SK-N-SH treated with all-trans-retinoic acid at 6 μM for 48 hours (cell line): ENCODE measurements around the gene POLR3K.

Source experiments
- ATAC-seq: fragments of 200-7000 bp; cut with Tn5 transposase; 3 replicates; pipeline ENCODE4 v1.9.1; 2020; ENCODE audit warnings: mild to moderate bottlenecking, moderate library complexity
- ARNTL ChIP-seq: fragments of 450-650 bp; formaldehyde crosslinking; IDR thresholded peaks from 2 replicates; pipeline ENCODE4 v1.5.0; 2020; ENCODE audit warnings: low read depth, mild to moderate bottlenecking, moderate library complexity, borderline replicate concordance
- BACH2 ChIP-seq: fragments of 250-450 bp; sonication (Bioruptor Pico); IDR thresholded peaks from 2 replicates; pipeline ENCODE4 v1.9.0; 2021; ENCODE audit warnings: mild to moderate bottlenecking, borderline replicate concordance
- CSDC2 ChIP-seq: fragments of 250-450 bp; sonication (Bioruptor Pico); IDR thresholded peaks from 2 replicates; pipeline ENCODE4 v1.5.0; 2020; ENCODE audit warnings: mild to moderate bottlenecking, moderate library complexity
- ESRRG ChIP-seq: fragments of 250-450 bp; sonication (Bioruptor Pico); IDR thresholded peaks from 2 replicates; pipeline ENCODE4 v1.6.1; 2021; ENCODE audit warnings: mild to moderate bottlenecking
- GLIS3 ChIP-seq: fragments of 250-450 bp; sonication (Bioruptor Pico); IDR thresholded peaks from 2 replicates; pipeline ENCODE4 v1.5.0; 2020; ENCODE audit warnings: mild to moderate bottlenecking, moderate library complexity
- ISL1 ChIP-seq: fragments of 250-450 bp; sonication (Bioruptor Pico); IDR thresholded peaks from 2 replicates; pipeline ENCODE4 v2.1.2; 2022; ENCODE audit warnings: mild to moderate bottlenecking, moderate library complexity
- OSR1 ChIP-seq: fragments of 250-450 bp; sonication (Bioruptor Pico); IDR thresholded peaks from 2 replicates; pipeline ENCODE4 v1.8.0; 2022; ENCODE audit warnings: moderate library complexity, mild to moderate bottlenecking, inconsistent platforms
- PPARA ChIP-seq: fragments of 250-450 bp; sonication (Bioruptor Pico); IDR thresholded peaks from 2 replicates; pipeline ENCODE4 v1.5.0; 2020; ENCODE audit warnings: mild to moderate bottlenecking, borderline replicate concordance
- RARB ChIP-seq: fragments of 250-450 bp; sonication (Bioruptor Pico); IDR thresholded peaks from 2 replicates; pipeline ENCODE4 v1.8.0; 2021; ENCODE audit warnings: mild to moderate bottlenecking, moderate library complexity
- SNAI2 ChIP-seq: fragments of 250-450 bp; sonication (Bioruptor Pico); IDR thresholded peaks from 2 replicates; pipeline ENCODE4 v1.5.0; 2020; ENCODE audit warnings: mild to moderate bottlenecking, moderate library complexity
- TCF4 ChIP-seq: fragments of 250-450 bp; sonication (Bioruptor Pico); IDR thresholded peaks from 2 replicates; pipeline ENCODE4 v1.8.0; 2021; ENCODE audit warnings: mild to moderate bottlenecking, moderate library complexity, borderline replicate concordance
- TOX ChIP-seq: fragments of 250-450 bp; sonication (Bioruptor Pico); IDR thresholded peaks from 2 replicates; pipeline ENCODE4 v1.8.0; 2021; ENCODE audit warnings: mild to moderate bottlenecking, moderate library complexity, borderline replicate concordance
- ZC3H10 ChIP-seq: fragments of 250-450 bp; sonication (Bioruptor Pico); IDR thresholded peaks from 2 replicates; pipeline ENCODE4 v1.5.1; 2021; ENCODE audit warnings: mild to moderate bottlenecking, moderate library complexity
- ZFP3 ChIP-seq: fragments of 250-450 bp; sonication (Bioruptor Pico); IDR thresholded peaks from 2 replicates; pipeline ENCODE4 v1.5.0; 2020; ENCODE audit warnings: mild to moderate bottlenecking, moderate library complexity
- ZFP30 ChIP-seq: fragments of 450-650 bp; formaldehyde crosslinking; IDR thresholded peaks from 2 replicates; pipeline ENCODE4 v1.5.0; 2022; ENCODE audit warnings: mild to moderate bottlenecking, moderate library complexity
- ZNF565 ChIP-seq: fragments of 450-650 bp; formaldehyde crosslinking; conservative IDR thresholded peaks from 2 replicates; pipeline ENCODE4 v1.5.0; 2020; ENCODE audit warnings: low read depth, mild to moderate bottlenecking, moderate library complexity
- ZNF70 ChIP-seq: fragments of 450-650 bp; formaldehyde crosslinking; IDR thresholded peaks from 2 replicates; pipeline ENCODE4 v1.5.0; 2020; ENCODE audit warnings: mild to moderate bottlenecking, moderate library complexity
- ZNF8 ChIP-seq: fragments of 450-650 bp; formaldehyde crosslinking; IDR thresholded peaks from 2 replicates; pipeline ENCODE4 v1.5.0; 2020; ENCODE audit warnings: mild to moderate bottlenecking, moderate library complexity
- TF ChIP-seq, protein P1 (sequence below): fragments of 250-450 bp; sonication (Bioruptor Pico); IDR thresholded peaks from 2 replicates; pipeline ENCODE4 v1.5.0; 2020; ENCODE audit warnings: mild to moderate bottlenecking, moderate library complexity
- TF ChIP-seq, protein P2 (sequence below): fragments of 250-450 bp; sonication (Bioruptor Pico); IDR thresholded peaks from 2 replicates; pipeline ENCODE4 v1.5.1; 2021; ENCODE audit warnings: mild to moderate bottlenecking, moderate library complexity
- TF ChIP-seq, protein P3 (sequence below): fragments of 250-450 bp; sonication (Bioruptor Pico); IDR thresholded peaks from 2 replicates; pipeline ENCODE4 v1.8.0; 2020; ENCODE audit warnings: mild to moderate bottlenecking, moderate library complexity, borderline replicate concordance
- TF ChIP-seq, protein P4 (sequence below): fragments of 250-450 bp; sonication (Bioruptor Pico); IDR thresholded peaks from 2 replicates; pipeline ENCODE4 v1.8.0; 2021; ENCODE audit warnings: low read depth, mild to moderate bottlenecking, moderate library complexity, borderline replicate concordance

The POLR3K gene

DNA sequence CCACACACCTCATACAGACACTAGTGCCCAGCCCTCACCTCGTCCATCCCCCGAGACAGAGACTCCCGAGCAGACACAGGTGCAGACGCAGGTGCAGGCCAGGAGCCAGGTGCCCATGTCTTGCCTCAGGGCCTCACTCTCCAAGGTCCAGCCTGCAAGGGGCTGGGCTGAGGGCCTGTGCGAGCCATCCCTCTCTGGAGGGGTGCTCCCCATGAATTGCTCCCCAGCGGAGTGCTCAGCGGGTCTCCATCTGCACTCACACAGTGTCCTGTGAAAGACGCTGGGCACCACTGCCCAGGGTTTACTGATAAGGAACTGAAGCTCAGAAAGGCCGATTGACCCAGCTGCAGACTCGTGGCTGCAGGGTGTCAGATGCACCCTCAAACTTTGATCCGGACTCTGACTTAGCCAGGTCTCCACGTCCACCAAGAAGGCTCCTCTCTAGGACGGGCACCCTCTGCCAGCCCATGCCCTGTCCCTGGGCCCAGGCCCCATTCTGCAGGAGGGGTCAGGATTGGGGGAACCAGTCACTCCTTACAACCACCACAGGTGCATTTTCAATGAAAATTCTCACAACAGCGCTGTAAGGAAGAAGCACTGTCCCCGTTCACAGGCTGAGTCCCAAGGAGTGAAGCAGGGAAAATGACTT, 16.9 kb downstream of the POLR3K start:
- TF ChIP-seq, protein P1, sequence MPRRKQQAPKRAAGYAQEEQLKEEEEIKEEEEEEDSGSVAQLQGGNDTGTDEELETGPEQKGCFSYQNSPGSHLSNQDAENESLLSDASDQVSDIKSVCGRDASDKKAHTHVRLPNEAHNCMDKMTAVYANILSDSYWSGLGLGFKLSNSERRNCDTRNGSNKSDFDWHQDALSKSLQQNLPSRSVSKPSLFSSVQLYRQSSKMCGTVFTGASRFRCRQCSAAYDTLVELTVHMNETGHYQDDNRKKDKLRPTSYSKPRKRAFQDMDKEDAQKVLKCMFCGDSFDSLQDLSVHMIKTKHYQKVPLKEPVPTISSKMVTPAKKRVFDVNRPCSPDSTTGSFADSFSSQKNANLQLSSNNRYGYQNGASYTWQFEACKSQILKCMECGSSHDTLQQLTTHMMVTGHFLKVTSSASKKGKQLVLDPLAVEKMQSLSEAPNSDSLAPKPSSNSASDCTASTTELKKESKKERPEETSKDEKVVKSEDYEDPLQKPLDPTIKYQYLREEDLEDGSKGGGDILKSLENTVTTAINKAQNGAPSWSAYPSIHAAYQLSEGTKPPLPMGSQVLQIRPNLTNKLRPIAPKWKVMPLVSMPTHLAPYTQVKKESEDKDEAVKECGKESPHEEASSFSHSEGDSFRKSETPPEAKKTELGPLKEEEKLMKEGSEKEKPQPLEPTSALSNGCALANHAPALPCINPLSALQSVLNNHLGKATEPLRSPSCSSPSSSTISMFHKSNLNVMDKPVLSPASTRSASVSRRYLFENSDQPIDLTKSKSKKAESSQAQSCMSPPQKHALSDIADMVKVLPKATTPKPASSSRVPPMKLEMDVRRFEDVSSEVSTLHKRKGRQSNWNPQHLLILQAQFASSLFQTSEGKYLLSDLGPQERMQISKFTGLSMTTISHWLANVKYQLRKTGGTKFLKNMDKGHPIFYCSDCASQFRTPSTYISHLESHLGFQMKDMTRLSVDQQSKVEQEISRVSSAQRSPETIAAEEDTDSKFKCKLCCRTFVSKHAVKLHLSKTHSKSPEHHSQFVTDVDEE (CRISPR knock-in tag): no peak
- no peak for TF ChIP-seq ZFP30
- no peak for TF ChIP-seq OSR1 (CRISPR knock-in tag)
- TF ChIP-seq, protein P2, sequence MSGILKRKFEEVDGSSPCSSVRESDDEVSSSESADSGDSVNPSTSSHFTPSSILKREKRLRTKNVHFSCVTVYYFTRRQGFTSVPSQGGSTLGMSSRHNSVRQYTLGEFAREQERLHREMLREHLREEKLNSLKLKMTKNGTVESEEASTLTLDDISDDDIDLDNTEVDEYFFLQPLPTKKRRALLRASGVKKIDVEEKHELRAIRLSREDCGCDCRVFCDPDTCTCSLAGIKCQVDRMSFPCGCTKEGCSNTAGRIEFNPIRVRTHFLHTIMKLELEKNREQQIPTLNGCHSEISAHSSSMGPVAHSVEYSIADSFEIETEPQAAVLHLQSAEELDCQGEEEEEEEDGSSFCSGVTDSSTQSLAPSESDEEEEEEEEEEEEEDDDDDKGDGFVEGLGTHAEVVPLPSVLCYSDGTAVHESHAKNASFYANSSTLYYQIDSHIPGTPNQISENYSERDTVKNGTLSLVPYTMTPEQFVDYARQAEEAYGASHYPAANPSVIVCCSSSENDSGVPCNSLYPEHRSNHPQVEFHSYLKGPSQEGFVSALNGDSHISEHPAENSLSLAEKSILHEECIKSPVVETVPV (CRISPR knock-in tag): no peak
- no peak for TF ChIP-seq ZNF565 (CRISPR knock-in tag)
- no peak for TF ChIP-seq TCF4 (CRISPR knock-in tag)
- TF ChIP-seq ZC3H10 (CRISPR knock-in tag): no peak
- TF ChIP-seq BACH2: no peak
- TF ChIP-seq ZNF70 (CRISPR knock-in tag): no peak
- TF ChIP-seq, protein P3, sequence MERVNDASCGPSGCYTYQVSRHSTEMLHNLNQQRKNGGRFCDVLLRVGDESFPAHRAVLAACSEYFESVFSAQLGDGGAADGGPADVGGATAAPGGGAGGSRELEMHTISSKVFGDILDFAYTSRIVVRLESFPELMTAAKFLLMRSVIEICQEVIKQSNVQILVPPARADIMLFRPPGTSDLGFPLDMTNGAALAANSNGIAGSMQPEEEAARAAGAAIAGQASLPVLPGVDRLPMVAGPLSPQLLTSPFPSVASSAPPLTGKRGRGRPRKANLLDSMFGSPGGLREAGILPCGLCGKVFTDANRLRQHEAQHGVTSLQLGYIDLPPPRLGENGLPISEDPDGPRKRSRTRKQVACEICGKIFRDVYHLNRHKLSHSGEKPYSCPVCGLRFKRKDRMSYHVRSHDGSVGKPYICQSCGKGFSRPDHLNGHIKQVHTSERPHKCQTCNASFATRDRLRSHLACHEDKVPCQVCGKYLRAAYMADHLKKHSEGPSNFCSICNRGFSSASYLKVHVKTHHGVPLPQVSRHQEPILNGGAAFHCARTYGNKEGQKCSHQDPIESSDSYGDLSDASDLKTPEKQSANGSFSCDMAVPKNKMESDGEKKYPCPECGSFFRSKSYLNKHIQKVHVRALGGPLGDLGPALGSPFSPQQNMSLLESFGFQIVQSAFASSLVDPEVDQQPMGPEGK (CRISPR knock-in tag): no peak
- TF ChIP-seq GLIS3 (CRISPR knock-in tag): no peak
- ATAC-seq: no peak

DNA sequence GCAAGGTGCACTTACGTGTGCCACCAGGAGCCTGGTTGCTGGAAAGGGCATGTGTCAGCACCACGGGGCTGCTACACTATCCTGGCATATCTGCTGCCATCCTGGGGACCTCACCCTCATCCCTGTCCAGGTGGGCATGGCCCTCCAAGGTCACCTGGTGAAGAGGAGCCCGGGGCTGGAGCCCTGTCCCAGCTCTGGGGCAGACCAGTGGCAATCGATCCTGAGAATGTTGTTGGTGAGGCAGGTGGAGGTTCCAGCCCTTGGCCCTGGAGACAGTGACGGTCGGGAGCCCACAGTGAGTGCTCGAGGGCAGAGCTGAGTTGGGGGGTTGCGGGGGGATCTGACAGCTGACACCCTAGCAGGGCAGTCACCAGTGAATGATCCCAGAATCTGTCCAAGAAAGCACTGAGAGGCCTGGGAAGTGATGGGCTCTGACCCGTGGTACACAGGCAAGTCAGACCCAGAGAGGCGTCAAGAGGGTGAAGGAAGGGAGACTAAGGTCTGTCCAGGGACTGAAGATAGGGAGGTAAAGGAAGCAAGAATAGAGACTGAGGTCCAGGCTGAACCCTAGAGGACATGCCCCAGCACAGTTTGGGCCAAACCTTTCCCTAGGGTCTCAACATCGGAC, 17.6 kb downstream of the POLR3K start:
- no peak for TF ChIP-seq TOX (CRISPR knock-in tag)
- ATAC-seq: no peak

DNA sequence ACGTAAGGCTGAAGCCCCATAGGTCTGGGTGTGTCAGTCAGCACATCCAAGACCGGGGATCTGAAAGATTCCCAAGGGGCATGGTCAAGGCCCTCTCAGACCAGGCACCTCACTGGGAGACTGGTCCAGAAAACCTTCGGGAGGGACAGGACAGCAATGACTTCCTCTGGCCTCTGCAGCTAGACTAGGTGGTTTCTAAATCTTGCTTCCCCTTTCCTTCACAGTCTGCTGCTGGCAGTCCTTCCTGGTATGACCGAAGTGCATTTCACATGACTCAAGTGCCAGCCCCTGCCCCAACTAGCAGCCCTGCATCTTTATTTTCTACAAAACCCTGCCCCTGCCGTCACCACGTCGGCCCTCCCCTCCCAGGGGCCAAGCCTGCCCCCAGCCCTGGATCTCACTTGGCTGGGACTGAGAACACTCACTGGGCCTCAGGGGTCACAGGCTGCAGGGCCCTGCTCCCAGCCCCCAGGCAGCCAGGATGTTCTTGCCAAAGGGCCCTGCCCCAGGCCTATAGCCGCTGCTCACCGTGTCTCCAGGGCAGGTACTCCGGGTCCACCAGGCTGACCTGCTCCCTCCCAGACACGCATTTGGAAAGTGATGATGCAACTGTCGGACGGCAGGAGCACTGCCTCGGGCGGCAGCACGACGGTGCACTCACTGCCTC, 18.3 kb downstream of the POLR3K start:
- ATAC-seq: no peak; the same call in 2 of the 3 replicates
- TF ChIP-seq ZNF8 (CRISPR knock-in tag) (no peak), ISL1 (CRISPR knock-in tag) (no peak), TCF4 (CRISPR knock-in tag) (no peak), ZC3H10 (CRISPR knock-in tag) (no peak), SNAI2 (CRISPR knock-in tag) (no peak), TOX (CRISPR knock-in tag) (no peak), CSDC2 (no peak), ZFP3 (no peak), PPARA (CRISPR knock-in tag) (no peak), BACH2 (no peak), OSR1 (CRISPR knock-in tag) (no peak), ZNF70 (CRISPR knock-in tag) (no peak), ARNTL (CRISPR knock-in tag) (no peak), GLIS3 (CRISPR knock-in tag) (no peak), ESRRG (CRISPR knock-in tag) (no peak), RARB (CRISPR knock-in tag) (no peak)
- TF ChIP-seq, protein P3 (CRISPR knock-in tag): no peak
- TF ChIP-seq, protein P4, sequence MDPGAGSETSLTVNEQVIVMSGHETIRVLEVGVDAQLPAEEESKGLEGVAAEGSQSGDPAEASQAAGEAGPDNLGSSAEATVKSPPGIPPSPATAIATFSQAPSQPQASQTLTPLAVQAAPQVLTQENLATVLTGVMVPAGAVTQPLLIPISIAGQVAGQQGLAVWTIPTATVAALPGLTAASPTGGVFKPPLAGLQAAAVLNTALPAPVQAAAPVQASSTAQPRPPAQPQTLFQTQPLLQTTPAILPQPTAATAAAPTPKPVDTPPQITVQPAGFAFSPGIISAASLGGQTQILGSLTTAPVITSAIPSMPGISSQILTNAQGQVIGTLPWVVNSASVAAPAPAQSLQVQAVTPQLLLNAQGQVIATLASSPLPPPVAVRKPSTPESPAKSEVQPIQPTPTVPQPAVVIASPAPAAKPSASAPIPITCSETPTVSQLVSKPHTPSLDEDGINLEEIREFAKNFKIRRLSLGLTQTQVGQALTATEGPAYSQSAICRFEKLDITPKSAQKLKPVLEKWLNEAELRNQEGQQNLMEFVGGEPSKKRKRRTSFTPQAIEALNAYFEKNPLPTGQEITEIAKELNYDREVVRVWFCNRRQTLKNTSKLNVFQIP (CRISPR knock-in tag): no peak
- TF ChIP-seq, protein P1 (CRISPR knock-in tag): no peak
